ENCODE measurements around the gene MRPL32.

- TF ChIP-seq, protein P1, sequence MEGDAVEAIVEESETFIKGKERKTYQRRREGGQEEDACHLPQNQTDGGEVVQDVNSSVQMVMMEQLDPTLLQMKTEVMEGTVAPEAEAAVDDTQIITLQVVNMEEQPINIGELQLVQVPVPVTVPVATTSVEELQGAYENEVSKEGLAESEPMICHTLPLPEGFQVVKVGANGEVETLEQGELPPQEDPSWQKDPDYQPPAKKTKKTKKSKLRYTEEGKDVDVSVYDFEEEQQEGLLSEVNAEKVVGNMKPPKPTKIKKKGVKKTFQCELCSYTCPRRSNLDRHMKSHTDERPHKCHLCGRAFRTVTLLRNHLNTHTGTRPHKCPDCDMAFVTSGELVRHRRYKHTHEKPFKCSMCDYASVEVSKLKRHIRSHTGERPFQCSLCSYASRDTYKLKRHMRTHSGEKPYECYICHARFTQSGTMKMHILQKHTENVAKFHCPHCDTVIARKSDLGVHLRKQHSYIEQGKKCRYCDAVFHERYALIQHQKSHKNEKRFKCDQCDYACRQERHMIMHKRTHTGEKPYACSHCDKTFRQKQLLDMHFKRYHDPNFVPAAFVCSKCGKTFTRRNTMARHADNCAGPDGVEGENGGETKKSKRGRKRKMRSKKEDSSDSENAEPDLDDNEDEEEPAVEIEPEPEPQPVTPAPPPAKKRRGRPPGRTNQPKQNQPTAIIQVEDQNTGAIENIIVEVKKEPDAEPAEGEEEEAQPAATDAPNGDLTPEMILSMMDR (IDR thresholded peaks at IDR 0.05): no peak
- TF ChIP-seq POLR2A (IDR thresholded peaks at IDR 0.05): no peak
- TF ChIP-seq POLR2AphosphoS5 (IDR thresholded peaks at IDR 0.05): no peak
Observed at GRCh38 chr7:42935861-42936260, 3.7 kb downstream of the MRPL32 start.
